Fibroblast of lung (primary cell): ENCODE results near the gene FMNL2.

Source experiments
- CTCF ChIP-seq, 2 donors: IDR thresholded peaks in 1 of 2; conservative IDR thresholded peaks in 1 of 2; 1 replicate in 1 of 2; 2 replicates in 1 of 2; pipeline ENCODE4 v1.5.1; 2011 to 2012; ENCODE audit warnings: low read length in 2 of 2, control low read depth in 1 of 2, inconsistent platforms in 1 of 2, low read depth in 1 of 2, mild to moderate bottlenecking in 1 of 2
- EZH2 ChIP-seq: IDR thresholded peaks from 2 replicates; pipeline ENCODE4 v1.5.1; 2012; ENCODE audit warnings: low read length, control low read depth, mild to moderate bottlenecking; ENCODE audit errors: missing control alignments

- TF ChIP-seq CTCF (conservative IDR thresholded peaks at IDR 0.05 in 1 of 2, IDR thresholded peaks at IDR 0.05 in 1 of 2; ENCODE audit: low read depth in 1 of 2, low read length in 2 of 2) = no peak
- no peak for TF ChIP-seq EZH2
Measured at GRCh38 chr2:152433791-152434190, 98.8 kb downstream of the FMNL2 start.
